Activated naive CD4-positive, alpha-beta T cell treated with anti-CD3 and anti-CD28 coated beads, Interleukin-2, amount 50 U/mL, for 72 hours (primary cell): ENCODE measurements around the gene AGR2. TPM values are rescaled to one million over a fixed set of nuclear protein-coding genes. Genes with fewer than 3 reads are reported as not detected.
"Not testable (repeated sequence)": the region's sequence is repeated elsewhere in the genome, so short reads cannot be mapped to it uniquely, and the experiment has no call there.

Source experiments
- ATAC-seq, 2 donors: fragments of 150-1000 bp; cut with Tn5 transposase; 2 replicates each; pipeline ENCODE4 v1.10.0; 2021; ENCODE audit warnings: mild to moderate bottlenecking in 2 of 2, moderate library complexity in 2 of 2
- DNase-seq, 2 donors: peaks; one replicate each; pipeline ENCODE4 v3.0.0; 2021 to 2022; ENCODE audit warnings: low spot score in 2 of 2
- H3K27ac Mint-ChIP-seq, 2 donors: one replicate each; pipeline ENCODE4 v1.8.0; 2022; ENCODE audit warnings: mild to moderate bottlenecking in 2 of 2, mixed read lengths in 2 of 2
- H3K36me3 Mint-ChIP-seq, 2 donors: one replicate each; pipeline ENCODE4 v1.8.0; 2022; ENCODE audit warnings: mixed read lengths in 2 of 2
- H3K9me3 Mint-ChIP-seq, 2 donors: one replicate each; pipeline ENCODE4 v1.8.0; 2022; ENCODE audit warnings: mixed read lengths in 2 of 2
- total RNA-seq, 2 donors: library from RNA; stranded (reverse); gene quantifications; one replicate each; pipeline ENCODE4 v1.2.3, GENCODE V29; 2022

Gene AGR2
- not detected for total RNA-seq

DNA sequence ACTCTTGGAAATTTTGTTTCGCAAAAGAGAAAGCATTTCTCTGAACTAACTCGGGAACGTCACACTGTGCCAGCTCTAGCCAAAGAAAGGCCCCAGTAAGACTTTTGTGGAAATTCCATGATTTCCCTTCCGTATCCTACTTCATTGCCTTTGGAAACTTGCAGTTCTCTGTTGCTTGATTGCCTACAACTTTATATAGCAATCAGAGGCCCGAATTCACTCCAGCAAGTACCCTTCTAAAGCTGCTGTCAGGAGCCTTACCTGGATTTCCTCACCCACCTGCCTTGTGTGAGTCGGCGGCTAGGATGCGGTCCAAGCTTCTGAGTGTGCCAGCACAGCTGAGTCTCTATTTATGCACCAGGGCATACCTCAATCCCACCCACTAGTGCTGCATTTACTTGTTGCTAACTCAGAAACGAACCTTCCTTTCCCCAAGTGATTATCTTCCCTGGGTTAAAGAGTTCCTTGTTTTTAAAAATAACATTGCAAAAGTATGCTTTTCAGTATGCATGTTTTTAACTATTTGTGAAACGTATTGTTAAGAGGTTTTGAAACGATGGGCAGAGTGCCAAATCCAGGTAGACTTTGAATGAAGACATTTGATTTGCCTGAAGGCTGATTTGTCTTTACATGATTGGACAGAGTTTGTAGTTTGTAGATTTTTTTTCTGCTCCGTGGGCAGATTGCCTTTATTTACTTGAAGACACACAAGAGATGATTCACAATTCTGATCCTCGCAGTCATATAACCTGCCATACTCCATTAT, at the start of gene AGR2:
TSS of gene AGR2 (minus strand) at position 326 of the 766 bp plus-strand sequence. CDS start 3,203 bp downstream, outside the sequence.
- DNase-seq (no peak), ATAC-seq (no peak)
- Mint-ChIP-seq H3K9me3 (no peaks in the 10 kb centered on the region), H3K36me3 (no peaks in the 10 kb centered on the region), H3K27ac (no peak within 1 kb of the TSS)

DNA sequence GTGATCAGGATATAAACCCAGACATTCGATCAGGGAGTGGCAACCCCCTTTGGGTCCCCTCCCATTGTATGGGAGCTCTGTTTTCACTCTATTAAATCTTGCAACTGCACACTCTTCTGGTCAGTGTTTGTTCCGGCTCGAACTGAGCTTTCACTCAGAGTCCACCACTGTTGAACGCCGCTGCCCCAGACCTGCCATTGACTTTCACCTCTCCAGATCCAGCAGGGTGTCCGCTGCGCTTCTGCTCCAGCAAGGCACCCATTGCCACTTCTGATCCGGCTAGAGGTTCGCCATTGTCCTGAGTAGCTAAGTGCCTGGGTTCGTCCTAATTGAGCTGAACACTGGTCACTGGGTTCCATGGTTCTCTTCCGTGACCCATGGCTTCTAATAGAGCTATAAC, 48.4 kb upstream of the AGR2 start:
- not testable (repeated sequence) for H3K27ac Mint-ChIP-seq, ATAC-seq, DNase-seq, H3K9me3 Mint-ChIP-seq, H3K36me3 Mint-ChIP-seq

DNA sequence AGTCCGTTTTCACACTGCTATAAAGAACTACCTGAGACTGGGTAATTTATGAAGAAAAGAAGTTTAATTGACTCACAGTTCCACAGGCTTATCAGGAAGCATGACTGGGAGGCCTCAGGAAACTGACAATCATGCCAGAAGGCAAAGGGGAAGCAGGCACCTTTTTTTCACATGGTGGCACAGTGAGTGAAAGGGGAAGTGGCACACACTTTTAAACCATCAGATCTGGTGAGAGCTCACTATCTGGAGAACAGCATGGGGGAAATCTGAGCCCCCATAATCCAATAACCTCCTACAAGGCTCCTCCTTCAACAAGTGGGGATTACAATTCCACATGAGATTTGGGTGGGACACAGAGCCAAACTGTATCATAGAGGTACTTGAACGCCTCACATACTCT, 47.0 kb upstream of the AGR2 start:
- no peaks in the 10 kb centered on the region for H3K36me3 Mint-ChIP-seq
- ATAC-seq = no peak
- DNase-seq = no peak
- no peaks in the 10 kb centered on the region for H3K9me3 Mint-ChIP-seq
- H3K27ac Mint-ChIP-seq = no peak overlapping the region

DNA sequence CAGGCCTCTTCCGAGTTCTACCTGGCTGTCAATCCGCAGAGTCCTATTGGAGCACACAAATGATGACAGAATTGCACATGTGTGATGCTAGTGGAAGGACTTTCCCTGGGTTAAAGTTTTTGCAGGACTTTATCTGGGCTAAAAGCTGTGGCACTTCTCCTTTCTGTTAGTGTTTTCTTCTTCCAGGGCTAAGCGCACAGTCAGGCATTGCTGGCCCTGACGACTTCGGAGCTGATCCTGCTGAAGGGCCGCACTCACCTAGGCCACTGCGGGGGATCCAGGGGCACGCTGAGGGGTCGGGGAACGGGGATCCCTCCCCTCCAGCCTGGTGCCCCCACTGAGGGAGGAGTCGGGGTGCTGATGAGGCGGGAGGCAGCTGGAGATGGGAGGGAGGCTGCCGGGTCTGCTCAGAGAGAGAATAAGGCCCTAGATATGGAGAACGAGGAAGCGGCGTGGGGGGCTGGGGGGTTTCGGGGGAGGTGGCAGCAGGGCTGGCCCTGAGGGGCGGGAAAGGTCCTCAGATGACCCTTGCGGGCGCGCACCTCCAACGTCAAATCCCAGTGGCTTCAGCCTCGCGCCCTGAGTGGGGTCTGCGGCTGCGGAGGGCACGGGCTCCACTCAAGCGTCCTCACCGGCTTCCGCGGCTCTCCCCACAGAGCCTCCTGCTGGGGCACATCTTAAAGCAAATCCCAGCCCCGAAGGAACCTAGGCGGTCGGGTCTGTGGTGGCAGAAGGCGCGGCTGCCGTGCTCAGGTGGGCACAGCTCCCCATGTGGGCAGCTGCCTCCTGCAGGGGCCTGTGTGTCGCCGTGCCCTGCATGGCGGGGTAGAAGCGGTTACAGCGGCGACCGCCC, 46.0 kb upstream of the AGR2 start:
- no peak for DNase-seq
- H3K36me3 Mint-ChIP-seq = no peaks in the 10 kb centered on the region
- no peak overlapping the region for H3K27ac Mint-ChIP-seq
- H3K9me3 Mint-ChIP-seq = no peaks in the 10 kb centered on the region
- no peak for ATAC-seq

- Mint-ChIP-seq H3K36me3 (no peaks in the 10 kb centered on the region), H3K9me3 (no peaks in the 10 kb centered on the region), H3K27ac (no peak overlapping the region)
- ATAC-seq = no peak
- DNase-seq = no peak
Observed at GRCh38 chr7:16849296-16850148, 44.7 kb upstream of the AGR2 start.

DNA sequence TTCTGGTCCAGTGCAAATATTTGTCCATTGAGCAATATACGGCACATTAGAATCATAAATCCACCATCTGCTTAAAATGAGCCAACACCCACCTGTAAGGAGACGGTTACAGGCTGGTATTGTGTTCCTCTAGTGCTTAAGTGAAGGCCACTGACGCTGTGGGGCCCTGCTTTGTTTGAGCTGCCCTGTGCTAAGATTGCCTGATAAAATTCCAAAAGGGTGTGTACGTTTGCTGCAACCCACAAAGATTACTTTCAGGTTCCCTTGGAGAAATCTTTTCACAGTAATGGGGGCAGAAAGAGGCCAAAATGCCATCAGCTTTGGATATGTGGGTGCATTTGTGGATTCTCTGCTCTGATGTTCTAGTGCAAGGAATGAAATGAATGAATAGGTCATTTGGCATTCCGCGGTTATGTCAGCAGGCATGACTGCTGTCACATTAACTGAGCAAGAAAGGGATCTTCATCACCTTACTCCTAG, 42.6 kb upstream of the AGR2 start:
- no peak for ATAC-seq
- no peak overlapping the region for H3K27ac Mint-ChIP-seq
- DNase-seq = no peak
- H3K36me3 Mint-ChIP-seq = no peaks in the 10 kb centered on the region
- no peaks in the 10 kb centered on the region for H3K9me3 Mint-ChIP-seq

DNA sequence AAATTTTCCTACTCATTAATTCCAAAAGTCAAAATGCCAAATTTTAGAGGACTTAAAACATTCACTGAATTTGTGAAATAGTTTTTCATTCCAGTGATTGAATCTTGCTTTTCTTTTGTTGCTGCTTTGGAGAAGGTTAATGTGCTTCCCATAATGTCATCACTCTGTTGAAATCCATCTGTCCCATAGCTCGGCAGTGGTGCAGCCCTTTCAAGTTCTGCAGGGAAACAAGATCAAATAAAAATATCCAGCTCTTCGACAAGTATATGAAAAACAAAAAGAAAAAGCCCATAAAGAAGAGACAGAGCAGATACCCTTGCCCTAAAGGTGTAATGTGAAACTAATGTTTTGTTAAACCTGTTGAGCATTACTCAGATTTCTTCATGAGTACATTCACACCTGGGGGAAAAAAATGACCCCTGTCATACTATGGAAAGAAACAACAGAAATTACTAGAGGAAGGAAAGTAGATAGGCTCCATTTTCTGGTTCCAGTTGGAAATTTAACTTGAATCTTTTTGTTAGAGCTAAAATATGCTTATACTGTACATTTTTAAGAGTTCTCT, 41.9 kb upstream of the AGR2 start:
- ATAC-seq (no peak), DNase-seq (no peak)
- Mint-ChIP-seq H3K36me3 (no peaks in the 10 kb centered on the region), H3K27ac (no peak overlapping the region), H3K9me3 (no peaks in the 10 kb centered on the region)

- ATAC-seq (no peak), DNase-seq (no peak)
- Mint-ChIP-seq H3K9me3 (no peaks in the 10 kb centered on the region), H3K27ac (no peak overlapping the region), H3K36me3 (no peaks in the 10 kb centered on the region)
Observed at GRCh38 chr7:16845746-16846145, 40.9 kb upstream of the AGR2 start.

DNA sequence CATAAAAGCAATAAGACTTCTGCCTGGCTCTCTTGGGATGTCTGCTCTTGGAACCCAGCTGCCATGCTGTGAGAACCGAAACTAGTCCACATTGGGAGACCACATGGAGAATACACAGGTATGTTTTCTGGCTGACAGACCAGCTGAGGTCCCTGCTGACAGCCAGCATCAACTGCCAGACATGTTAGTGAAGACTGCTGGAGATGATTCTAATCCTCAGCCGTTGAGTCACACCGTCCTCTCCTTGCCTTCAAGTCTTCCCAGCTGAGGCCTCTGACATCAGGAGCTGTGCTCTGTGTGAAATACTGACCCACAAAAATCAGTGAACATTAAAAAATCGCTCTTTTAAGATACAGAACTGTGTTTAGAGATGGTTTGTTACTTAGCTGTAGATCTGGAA, 36.9 kb upstream of the AGR2 start:
- no peak for ATAC-seq
- H3K36me3 Mint-ChIP-seq = no peaks in the 10 kb centered on the region
- no peaks in the 10 kb centered on the region for H3K9me3 Mint-ChIP-seq
- H3K27ac Mint-ChIP-seq = no peak overlapping the region
- DNase-seq = no peak

- ATAC-seq (no peak), DNase-seq (no peak)
- no peak overlapping the region for H3K27ac Mint-ChIP-seq
- H3K36me3 Mint-ChIP-seq = no peaks in the 10 kb centered on the region
- no peaks in the 10 kb centered on the region for H3K9me3 Mint-ChIP-seq
Observed at GRCh38 chr7:16840094-16840493, 35.3 kb upstream of the AGR2 start.

- Mint-ChIP-seq H3K9me3 (no peaks in the 10 kb centered on the region), H3K36me3 (no peaks in the 10 kb centered on the region), H3K27ac (no peak overlapping the region)
- ATAC-seq (no peak), DNase-seq (no peak)
Observed at GRCh38 chr7:16839646-16840045, 34.8 kb upstream of the AGR2 start.

GRCh38 chr7:16838891-16839290, 34.1 kb upstream of the AGR2 start:
- ATAC-seq = no peak
- no peak overlapping the region for H3K27ac Mint-ChIP-seq
- no peaks in the 10 kb centered on the region for H3K9me3 Mint-ChIP-seq
- no peak for DNase-seq
- H3K36me3 Mint-ChIP-seq = no peaks in the 10 kb centered on the region

GRCh38 chr7:16838386-16838785, 33.6 kb upstream of the AGR2 start:
- ATAC-seq = no peak
- Mint-ChIP-seq H3K9me3 (no peaks in the 10 kb centered on the region), H3K27ac (no peak overlapping the region), H3K36me3 (no peaks in the 10 kb centered on the region)
- no peak for DNase-seq

DNA sequence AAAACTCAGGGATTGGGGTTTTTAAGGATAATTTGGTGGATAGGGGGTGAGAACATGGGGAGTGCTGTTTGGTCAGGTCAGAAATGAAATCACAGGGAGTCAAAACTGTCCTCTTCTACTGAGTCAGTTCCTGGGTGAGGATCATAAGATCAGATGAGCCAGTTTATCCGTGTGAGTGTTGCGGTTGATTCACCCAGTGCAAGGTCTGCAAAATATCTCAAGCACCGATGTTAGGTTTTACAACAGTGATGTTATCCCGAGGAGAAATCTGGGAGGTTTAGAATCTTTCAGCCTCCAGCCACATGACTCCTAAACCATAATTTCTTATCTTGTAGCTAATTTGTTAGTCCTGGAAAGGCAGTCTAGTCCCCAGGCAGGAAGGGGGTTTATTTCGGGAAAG, 31.7 kb upstream of the AGR2 start:
- no peak for ATAC-seq
- H3K9me3 Mint-ChIP-seq = no peaks in the 10 kb centered on the region

DNA sequence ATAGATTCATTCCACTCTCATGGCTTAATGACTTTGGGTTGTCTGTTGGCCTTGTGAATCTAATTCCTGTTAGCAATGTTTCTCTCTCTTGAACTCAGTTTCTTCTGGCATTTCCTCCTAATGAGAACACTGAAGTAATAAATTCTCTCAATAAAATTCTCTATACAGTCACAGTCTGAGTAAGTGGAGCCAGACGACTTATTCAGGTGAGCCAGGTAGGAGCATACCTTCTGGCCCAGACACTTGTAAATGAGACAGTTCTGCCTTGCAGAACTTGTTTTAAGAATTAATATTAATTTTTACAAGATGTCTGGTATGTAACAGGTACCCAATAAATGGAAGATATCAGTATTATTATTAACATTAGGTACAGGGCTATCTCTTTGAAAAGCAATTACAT, 28.6 kb upstream of the AGR2 start:
- H3K36me3 Mint-ChIP-seq = peaks cover 0 to 5% of the 10 kb centered on the region in 2 donors
- DNase-seq = no peak
- no peak for ATAC-seq
- H3K9me3 Mint-ChIP-seq = peaks cover 0 to 10% of the 10 kb centered on the region in 2 donors
- no peak overlapping the region for H3K27ac Mint-ChIP-seq

More for the DNA sequence above, 31.7 kb upstream of the AGR2 start:
- no peak overlapping the region for H3K27ac Mint-ChIP-seq
- DNase-seq = no peak
- H3K36me3 Mint-ChIP-seq = no peaks in the 10 kb centered on the region

GRCh38 chr7:16826060-16826459, 21.3 kb upstream of the AGR2 start:
- DNase-seq = no peak
- Mint-ChIP-seq H3K27ac (no peak overlapping the region), H3K9me3 (peaks cover 10 to 19% of the 10 kb centered on the region in 2 donors), H3K36me3 (peaks cover 0 to 12% of the 10 kb centered on the region in 2 donors)
- ATAC-seq = no peak
